A673 (cell line): ENCODE results near the gene SMAD1.

Experiments used
- EZH2 ChIP-seq: fragments of 200-600 bp; sonication (generic); IDR thresholded peaks from 2 replicates; pipeline ENCODE4 v1.6.1; 2017; ENCODE audit warnings: borderline replicate concordance, low read depth, mild to moderate bottlenecking, mixed read lengths, antibody characterized with exemption, low read length; ENCODE audit not compliant: poor library complexity, severe bottlenecking
- TF ChIP-seq, protein P1 (sequence below): fragments of 300-800, 200-600 bp; sonication (generic); conservative IDR thresholded peaks from 2 replicates; pipeline ENCODE4 v1.5.1; 2017; ENCODE audit warnings: low read depth, mild to moderate bottlenecking, antibody characterized with exemption, low read length, moderate library complexity, mixed read lengths

DNA sequence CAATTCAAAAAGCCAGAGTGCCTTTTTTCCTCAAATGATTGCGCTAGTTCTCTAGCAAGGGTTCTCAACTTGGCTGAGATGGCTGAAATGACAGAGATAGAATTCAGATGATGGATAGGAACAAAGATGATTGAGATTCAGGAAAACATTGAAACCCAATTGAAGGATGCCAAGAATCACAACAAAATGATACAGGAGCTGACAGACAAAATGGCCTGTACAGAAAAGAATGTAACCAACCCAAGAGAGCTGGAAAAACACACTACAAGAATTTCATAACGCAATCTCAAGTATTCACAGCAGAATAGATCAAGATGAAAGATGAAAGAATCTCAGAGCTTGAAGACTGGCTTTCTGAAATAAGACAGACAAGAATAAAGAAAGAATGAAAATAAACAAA is 85.9 kb downstream of the SMAD1 start:
- TF ChIP-seq, protein P1, sequence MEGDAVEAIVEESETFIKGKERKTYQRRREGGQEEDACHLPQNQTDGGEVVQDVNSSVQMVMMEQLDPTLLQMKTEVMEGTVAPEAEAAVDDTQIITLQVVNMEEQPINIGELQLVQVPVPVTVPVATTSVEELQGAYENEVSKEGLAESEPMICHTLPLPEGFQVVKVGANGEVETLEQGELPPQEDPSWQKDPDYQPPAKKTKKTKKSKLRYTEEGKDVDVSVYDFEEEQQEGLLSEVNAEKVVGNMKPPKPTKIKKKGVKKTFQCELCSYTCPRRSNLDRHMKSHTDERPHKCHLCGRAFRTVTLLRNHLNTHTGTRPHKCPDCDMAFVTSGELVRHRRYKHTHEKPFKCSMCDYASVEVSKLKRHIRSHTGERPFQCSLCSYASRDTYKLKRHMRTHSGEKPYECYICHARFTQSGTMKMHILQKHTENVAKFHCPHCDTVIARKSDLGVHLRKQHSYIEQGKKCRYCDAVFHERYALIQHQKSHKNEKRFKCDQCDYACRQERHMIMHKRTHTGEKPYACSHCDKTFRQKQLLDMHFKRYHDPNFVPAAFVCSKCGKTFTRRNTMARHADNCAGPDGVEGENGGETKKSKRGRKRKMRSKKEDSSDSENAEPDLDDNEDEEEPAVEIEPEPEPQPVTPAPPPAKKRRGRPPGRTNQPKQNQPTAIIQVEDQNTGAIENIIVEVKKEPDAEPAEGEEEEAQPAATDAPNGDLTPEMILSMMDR: no peak
- no peak for TF ChIP-seq EZH2
